Measurements from ENCODE around the gene SOX4. TPM values are rescaled to one million over a fixed set of nuclear protein-coding genes. Genes with fewer than 3 reads are reported as not detected.

Gene SOX4
- total RNA-seq, 3 donors from 2014 or later: 14.9 to 54.5 (median 26.5) TPM

DNA sequence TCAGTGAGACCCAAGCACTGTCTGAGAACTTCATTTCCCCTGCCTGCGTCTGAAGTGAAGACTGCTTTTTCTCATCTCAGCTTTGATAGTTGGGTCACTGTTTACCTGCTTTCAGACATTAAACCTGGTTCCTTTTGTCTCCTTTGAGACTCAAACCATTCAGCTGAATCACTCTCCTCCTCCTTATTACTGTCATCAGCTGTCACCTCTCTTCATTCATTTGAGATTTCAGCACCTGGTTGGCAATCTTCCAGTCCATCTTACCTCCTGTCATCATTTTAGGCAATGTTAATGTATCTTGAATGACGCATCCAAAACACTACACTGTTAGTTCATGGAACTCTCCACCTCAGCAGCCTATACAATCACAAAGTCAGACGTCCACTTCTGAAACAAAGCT is 34.3 kb upstream of the SOX4 start:
- TF ChIP-seq, protein P1, sequence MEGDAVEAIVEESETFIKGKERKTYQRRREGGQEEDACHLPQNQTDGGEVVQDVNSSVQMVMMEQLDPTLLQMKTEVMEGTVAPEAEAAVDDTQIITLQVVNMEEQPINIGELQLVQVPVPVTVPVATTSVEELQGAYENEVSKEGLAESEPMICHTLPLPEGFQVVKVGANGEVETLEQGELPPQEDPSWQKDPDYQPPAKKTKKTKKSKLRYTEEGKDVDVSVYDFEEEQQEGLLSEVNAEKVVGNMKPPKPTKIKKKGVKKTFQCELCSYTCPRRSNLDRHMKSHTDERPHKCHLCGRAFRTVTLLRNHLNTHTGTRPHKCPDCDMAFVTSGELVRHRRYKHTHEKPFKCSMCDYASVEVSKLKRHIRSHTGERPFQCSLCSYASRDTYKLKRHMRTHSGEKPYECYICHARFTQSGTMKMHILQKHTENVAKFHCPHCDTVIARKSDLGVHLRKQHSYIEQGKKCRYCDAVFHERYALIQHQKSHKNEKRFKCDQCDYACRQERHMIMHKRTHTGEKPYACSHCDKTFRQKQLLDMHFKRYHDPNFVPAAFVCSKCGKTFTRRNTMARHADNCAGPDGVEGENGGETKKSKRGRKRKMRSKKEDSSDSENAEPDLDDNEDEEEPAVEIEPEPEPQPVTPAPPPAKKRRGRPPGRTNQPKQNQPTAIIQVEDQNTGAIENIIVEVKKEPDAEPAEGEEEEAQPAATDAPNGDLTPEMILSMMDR (IDR thresholded peaks at IDR 0.05): no peak
- ATAC-seq: no peak
- no peak for DNase-seq
- intact Hi-C loops (cut with DNase I, micrococcal nuclease): no loop called here
- H3K9me3 ChIP-seq: no peaks in the 10 kb centered on the region
- no peaks in the 10 kb centered on the region for H3K36me3 ChIP-seq (ENCODE audit: low read depth)
- no peaks in the 10 kb centered on the region for H3K4me1 ChIP-seq (ENCODE audit: low read depth)
- H3K4me3 ChIP-seq: no peak overlapping the region

DNA sequence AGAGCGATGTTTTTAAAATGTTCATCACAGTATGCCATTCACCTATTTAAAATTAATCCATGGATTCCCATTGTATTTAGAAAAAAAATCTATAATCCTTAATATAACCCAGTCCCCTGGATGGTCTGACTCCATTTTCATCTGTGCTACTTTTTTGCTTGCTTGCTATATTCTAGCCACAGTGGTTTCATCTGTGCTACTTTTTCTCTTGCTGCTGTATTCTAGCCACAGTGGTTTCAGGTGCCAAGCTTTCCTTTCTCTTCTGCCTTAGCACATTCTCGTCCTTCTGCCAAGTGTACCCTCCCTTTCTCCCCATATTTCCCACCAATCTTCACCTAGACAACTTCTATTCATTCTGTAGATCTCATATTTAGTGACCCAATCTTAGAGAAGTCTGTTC is 33.3 kb upstream of the SOX4 start:
- DNase-seq (no peak), ATAC-seq (no peak)
- intact Hi-C loops (cut with DNase I, micrococcal nuclease): no loop called here
- TF ChIP-seq, protein P1 (IDR thresholded peaks at IDR 0.05): no peak
- H3K9me3 ChIP-seq: no peaks in the 10 kb centered on the region
- H3K4me3 ChIP-seq: no peak overlapping the region
- H3K36me3 ChIP-seq (ENCODE audit: low read depth): no peaks in the 10 kb centered on the region
- H3K4me1 ChIP-seq (ENCODE audit: low read depth): no peaks in the 10 kb centered on the region

DNA sequence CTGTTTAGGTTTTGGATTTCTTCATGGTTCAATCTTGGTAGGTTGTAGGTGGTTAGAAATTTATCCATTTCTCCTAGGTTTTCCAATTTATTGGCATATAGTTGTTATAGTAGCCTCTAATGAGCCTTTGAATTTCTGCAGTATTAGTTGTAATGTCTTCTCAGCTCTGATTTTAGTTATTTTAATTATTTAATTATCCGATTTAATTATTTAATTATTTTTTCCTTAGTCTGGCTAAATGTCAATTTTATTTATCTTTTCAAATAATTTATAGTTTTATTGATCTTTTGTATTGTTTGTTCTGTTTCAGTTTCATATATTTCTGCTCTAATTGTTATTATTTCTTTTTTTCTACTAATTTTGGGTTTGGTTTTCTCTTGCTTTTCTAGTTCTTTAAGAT is 28.1 kb upstream of the SOX4 start:
- H3K4me1 ChIP-seq (ENCODE audit: low read depth): no peaks in the 10 kb centered on the region
- H3K9me3 ChIP-seq: no peaks in the 10 kb centered on the region
- no peaks in the 10 kb centered on the region for H3K36me3 ChIP-seq (ENCODE audit: low read depth)
- ATAC-seq: no peak
- no peak overlapping the region for H3K4me3 ChIP-seq
- intact Hi-C loops (cut with DNase I, micrococcal nuclease): no loop called here
- TF ChIP-seq, protein P1 (IDR thresholded peaks at IDR 0.05): no peak
- no peak for DNase-seq

DNA sequence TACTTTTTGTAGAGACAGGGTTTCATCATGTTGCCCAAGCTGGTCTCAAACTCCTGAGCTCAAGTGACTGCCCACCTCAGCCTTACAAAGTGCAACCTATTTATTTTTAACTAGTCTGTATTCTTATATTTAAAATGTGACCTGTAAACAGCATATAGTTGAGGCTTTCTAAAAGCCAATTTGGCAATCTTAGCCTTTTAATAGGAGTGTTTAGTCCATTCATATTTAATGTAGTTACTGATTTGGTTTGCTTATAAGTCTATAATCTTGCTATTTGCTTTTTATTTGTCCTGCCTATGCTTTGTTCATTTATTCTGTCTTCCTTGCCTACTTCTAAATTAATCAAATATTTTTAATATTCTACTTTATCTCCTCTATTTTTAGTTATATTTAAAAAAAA is 15.0 kb upstream of the SOX4 start:
- H3K4me3 ChIP-seq: no peak overlapping the region
- H3K4me1 ChIP-seq (ENCODE audit: low read depth): no peaks in the 10 kb centered on the region
- DNase-seq (no peak), ATAC-seq (no peak)
- TF ChIP-seq, protein P1 (IDR thresholded peaks at IDR 0.05): no peak
- H3K9me3 ChIP-seq: no peaks in the 10 kb centered on the region
- intact Hi-C loops (cut with DNase I, micrococcal nuclease): no loop called here
- no peaks in the 10 kb centered on the region for H3K36me3 ChIP-seq (ENCODE audit: low read depth)

DNA sequence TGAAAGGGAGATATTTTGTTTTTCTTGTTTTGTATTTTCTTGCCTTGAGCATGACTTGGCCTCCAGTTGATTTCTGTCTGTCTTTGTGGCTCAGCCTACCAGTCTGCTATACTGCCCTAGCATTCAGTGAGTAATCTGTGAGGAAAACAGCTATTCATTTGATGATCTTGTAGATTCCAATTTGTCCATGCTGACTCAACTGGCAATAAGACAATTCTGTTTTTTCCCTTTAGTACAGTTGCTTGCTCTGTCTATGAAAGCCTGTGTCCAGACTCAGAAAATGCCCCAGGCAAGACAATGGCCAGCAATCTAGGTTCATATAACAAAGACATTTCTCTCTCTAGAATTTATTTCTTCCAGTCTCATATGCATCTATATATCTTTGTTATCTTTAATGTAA is 10.9 kb upstream of the SOX4 start:
- DNase-seq: no peak
- Histone ChIP-seq H3K9me3 (no peaks in the 10 kb centered on the region), H3K36me3 (ENCODE audit: low read depth) (no peaks in the 10 kb centered on the region), H3K4me1 (ENCODE audit: low read depth) (peaks cover 5% of the 10 kb centered on the region), H3K4me3 (no peak overlapping the region)
- intact Hi-C loops (cut with DNase I, micrococcal nuclease): no loop called here
- ATAC-seq: no peak
- TF ChIP-seq, protein P1 (IDR thresholded peaks at IDR 0.05): no peak

DNA sequence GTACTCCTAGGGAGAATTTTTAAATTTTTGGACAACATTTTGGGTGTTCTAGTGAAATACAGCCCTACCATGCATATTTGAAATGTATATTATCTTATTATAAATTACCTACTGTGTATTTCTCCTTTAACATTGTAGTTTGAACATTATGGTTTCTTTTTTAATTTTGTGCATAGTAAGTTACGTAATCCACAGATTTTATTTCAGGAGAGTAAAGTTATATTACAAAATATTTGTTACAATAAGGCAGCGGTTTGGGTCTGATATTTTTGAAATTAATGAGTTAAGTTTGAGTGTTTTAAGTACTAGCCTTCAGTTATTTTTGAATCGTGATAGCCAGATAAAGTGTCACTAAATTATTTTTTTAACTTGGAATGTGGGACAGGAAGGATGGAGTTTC is 7.3 kb upstream of the SOX4 start:
- Histone ChIP-seq H3K36me3 (ENCODE audit: low read depth) (no peaks in the 10 kb centered on the region), H3K9me3 (no peaks in the 10 kb centered on the region), H3K4me1 (ENCODE audit: low read depth) (peaks cover 5% of the 10 kb centered on the region), H3K4me3 (no peak overlapping the region)
- DNase-seq: no peak
- TF ChIP-seq, protein P1 (IDR thresholded peaks at IDR 0.05): no peak
- no peak for ATAC-seq
- intact Hi-C loops (cut with DNase I, micrococcal nuclease): loop anchor here (5.0 kb wide), 2 partner anchors 709 to 1024 kb away; no protein-coding TSS in a partner anchor

Measured in mucosa of descending colon (tissue), 3 donors.